Adipose tissue (tissue), 3 donors: Measurements from ENCODE around the gene NAA25. TPM values are rescaled to one million over a fixed set of nuclear protein-coding genes. Genes with fewer than 3 reads are reported as not detected.
"Not testable (repeated sequence)": the region's sequence is repeated elsewhere in the genome, so short reads cannot be mapped to it uniquely, and the experiment has no call there.

ENCODE experiments used
- H3K27ac ChIP-seq: one replicate; pipeline ENCODE4 v1.5.1; 2013; ENCODE audit warnings: low read depth, low read length
- WGBS, 3 donors: extraction: QIAGEN DNeasy Blood & Tissue Kit; methylation state at CpG; one replicate each; pipeline ENCODE4 v1.1.7; 2013; 5-methylcytosine and 5-hydroxymethylcytosine counted together
- polyA plus RNA-seq, 3 donors: library from polyadenylated mRNA; stranded (reverse); fragments of 200-250 nt; gene quantifications; one replicate each; pipeline ENCODE4 v1.2.3, GENCODE V29; 2013
- donor health status: healthy with polysubstance abuse.
- donor health status: Bipolar disorder and iron deficiency.
- donor health status: healthy.

NAA25 gene
- polyA plus RNA-seq, 3 donors = 4.0 to 6.5 (median 4.3) TPM

DNA sequence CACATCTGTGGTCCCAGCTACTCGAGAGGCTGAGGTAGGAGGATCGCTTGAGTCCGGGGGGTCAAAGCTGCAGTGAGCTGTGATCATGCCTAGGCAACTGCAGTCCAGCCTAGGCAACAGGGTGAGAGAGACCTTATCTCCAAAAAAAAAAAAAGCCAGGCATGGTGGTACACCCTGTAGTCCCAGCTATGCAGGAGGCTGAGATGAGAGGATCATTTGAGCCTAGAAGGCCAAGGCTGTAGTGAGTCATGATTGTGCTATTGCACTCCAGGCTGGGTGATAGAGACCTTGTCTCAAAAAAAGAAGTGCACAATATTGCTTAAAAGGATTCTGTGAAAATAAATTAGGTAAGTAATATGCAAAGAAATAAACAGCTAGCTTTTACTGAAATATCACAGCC is 17.0 kb downstream of the NAA25 start:
- 93 to 98% (median 95%) methylated on average over 3 of the region's 3 CpGs for WGBS, 3 donors
- no peak overlapping the region for H3K27ac ChIP-seq

DNA sequence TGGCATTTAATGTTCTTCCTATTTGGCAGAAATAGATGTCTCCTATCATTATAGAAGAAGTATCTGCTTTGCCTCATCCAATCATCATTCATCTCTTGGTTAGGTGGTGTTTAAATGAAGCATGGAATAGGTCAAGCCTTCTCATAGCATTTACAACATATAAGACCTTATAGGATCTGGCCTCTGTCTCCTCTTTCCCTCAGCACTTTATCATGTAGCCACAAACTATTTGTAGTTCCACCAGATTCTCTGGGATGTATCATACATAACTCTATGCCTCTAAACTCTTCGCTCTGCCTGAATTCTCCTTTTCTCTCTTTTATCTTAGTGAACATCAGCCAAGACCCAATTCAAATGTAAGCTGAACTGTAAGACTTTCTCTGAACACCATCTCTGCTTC is 20.7 kb downstream of the NAA25 start:
- WGBS, 3 donors = 81 to 98% (median 96%) methylated on average over 1 of the region's 1 CpG

GRCh38 chr12:112087055-112087850 is 21.3 kb downstream of the NAA25 start:
- WGBS, 3 donors = 90 to 96% (median 96%) methylated on average over 2 of the region's 2 CpGs
- H3K27ac ChIP-seq = no peak overlapping the region

More for the DNA sequence above, 20.7 kb downstream of the NAA25 start:
- no peak overlapping the region for H3K27ac ChIP-seq

DNA sequence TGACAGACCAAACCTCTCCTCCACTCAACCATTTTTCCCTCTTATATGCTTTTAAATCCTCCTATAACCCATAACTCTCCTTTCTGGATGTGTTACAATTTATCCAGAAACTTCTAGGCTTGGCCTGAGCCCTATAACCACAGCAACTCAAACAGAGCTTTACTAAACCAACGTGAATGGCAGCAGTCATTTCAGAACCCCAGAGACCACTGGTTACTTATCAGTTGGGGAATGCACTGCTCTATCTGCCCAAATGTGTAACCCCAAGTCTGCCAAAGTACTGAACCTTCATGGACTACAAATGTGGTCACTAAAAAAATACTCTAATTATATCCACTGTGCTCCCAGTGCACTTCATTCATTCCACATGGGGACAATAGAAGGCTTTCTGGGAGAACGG is 42.0 kb downstream of the NAA25 start:
- H3K27ac ChIP-seq = no peak overlapping the region
- WGBS, 3 donors = 79 to 87% (median 82%) methylated on average over 2 of the region's 2 CpGs

DNA sequence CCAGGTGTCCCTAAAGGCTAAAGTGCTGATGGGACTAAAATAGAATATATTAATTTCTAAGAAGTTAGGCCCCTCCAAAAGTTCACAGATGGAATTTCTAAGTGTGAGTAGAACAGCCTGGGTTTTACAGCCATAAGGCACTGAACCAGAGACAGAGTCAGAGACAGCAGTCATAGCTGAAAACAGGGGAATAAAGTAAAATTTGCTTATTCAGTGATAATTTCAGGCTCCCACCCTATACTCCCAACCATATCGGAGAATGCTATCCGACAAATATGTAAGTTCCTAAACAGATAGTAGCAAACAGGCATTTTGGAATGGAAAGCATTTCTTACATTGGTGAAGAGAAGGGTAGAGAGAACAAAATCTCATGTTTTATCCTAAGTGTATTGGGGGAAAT is 45.3 kb downstream of the NAA25 start:
- no peak overlapping the region for H3K27ac ChIP-seq
- 95 to 98% (median 96%) methylated on average over 2 of the region's 2 CpGs for WGBS, 3 donors

GRCh38 chr12:112061137-112061536 is 47.4 kb downstream of the NAA25 start:
- 59 to 96% (median 91%) methylated on average over 2 of the region's 2 CpGs for WGBS, 3 donors
- no peak overlapping the region for H3K27ac ChIP-seq

DNA sequence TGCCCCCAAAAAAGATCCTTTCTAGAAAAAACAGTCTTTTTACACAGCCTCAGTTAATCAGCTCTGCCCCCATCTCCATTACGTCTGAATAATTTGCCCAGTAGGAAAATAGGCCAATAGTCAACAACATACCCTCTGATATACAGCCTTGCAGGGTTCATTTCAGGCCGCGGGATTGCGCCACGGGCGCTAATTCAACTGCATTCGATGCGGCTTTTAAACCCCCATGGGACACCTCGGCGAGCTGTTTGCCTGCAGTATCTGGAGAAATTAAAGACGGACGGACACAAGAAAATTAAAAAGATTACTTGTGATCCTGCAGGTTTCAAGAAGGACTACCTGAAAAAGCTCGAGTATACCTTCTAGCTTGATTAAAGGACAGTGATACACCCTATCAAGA is 59.2 kb downstream of the NAA25 start:
- H3K27ac ChIP-seq = no peak overlapping the region
- WGBS, 3 donors = 91 to 93% (median 93%) methylated on average over 13 of the region's 13 CpGs

GRCh38 chr12:112046003-112046402 is 62.6 kb downstream of the NAA25 start:
- WGBS, 3 donors = 83 to 85% (median 84%) methylated on average over 4 of the region's 4 CpGs
- no peak overlapping the region for H3K27ac ChIP-seq

GRCh38 chr12:112036614-112037013 is 72.0 kb downstream of the NAA25 start:
- WGBS, 3 donors = 96 to 98% (median 97%) methylated on average over 12 of the region's 12 CpGs
- not testable (repeated sequence) for H3K27ac ChIP-seq

GRCh38 chr12:112035219-112035785 is 73.3 kb downstream of the NAA25 start:
- WGBS, 3 donors = 75 to 88% (median 86%) methylated on average over 4 of the region's 4 CpGs
- H3K27ac ChIP-seq = no peak overlapping the region

DNA sequence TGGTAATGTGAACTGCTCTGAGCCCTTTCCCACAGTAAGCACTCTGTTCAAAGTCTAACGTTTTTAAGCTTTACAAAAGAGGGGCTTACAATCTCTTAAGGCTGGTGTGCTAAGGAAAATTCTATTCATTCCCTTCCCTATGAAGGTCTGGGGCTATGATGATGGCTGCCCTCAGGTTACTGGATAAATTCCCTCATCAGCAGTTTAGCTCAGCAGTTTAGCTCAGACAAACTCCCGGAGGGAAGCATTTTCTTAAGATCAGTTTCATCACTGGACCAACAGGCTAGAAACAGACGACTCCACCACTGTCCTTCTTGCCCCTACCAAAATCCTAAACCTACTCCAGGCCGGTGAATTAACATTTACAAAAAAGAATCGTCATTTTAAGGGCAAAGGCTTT is 76.3 kb downstream of the NAA25 start:
- H3K27ac ChIP-seq = no peak overlapping the region
- WGBS, 3 donors = 85 to 89% (median 88%) methylated on average over 5 of the region's 5 CpGs

DNA sequence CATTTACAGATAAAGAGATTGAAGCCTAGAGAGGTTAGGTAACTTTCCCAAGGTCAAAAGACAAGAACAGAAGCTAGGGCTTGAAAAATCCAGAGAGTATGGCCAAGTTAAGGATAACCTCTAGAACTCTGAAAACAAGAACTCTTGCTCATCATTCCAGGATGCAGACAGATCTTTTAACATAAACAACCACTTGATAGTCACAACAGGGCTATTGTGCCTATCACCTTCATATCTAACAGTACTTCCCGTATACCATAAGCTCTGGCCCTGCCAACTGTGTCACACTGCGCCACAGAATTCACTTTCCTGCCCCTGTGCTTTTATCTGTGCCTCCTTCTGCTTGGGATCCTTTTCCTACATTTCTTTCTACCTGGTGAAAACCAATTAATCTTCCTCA is 77.1 kb downstream of the NAA25 start:
- H3K27ac ChIP-seq = no peak overlapping the region
- 73 to 90% (median 85%) methylated on average over 2 of the region's 2 CpGs for WGBS, 3 donors

- WGBS, 3 donors = 77 to 94% (median 79%) methylated on average over 2 of the region's 2 CpGs
- no peak overlapping the region for H3K27ac ChIP-seq
Observed at GRCh38 chr12:112029301-112029700, 79.3 kb downstream of the NAA25 start.

GRCh38 chr12:112025808-112026375 is 82.7 kb downstream of the NAA25 start:
- 70 to 82% (median 75%) methylated on average over 4 of the region's 4 CpGs for WGBS, 3 donors
- H3K27ac ChIP-seq = no peak overlapping the region

GRCh38 chr12:112023759-112024396 is 84.7 kb downstream of the NAA25 start:
- WGBS, 3 donors = 77 to 91% (median 87%) methylated on average over 4 of the region's 4 CpGs
- no peak overlapping the region for H3K27ac ChIP-seq

DNA sequence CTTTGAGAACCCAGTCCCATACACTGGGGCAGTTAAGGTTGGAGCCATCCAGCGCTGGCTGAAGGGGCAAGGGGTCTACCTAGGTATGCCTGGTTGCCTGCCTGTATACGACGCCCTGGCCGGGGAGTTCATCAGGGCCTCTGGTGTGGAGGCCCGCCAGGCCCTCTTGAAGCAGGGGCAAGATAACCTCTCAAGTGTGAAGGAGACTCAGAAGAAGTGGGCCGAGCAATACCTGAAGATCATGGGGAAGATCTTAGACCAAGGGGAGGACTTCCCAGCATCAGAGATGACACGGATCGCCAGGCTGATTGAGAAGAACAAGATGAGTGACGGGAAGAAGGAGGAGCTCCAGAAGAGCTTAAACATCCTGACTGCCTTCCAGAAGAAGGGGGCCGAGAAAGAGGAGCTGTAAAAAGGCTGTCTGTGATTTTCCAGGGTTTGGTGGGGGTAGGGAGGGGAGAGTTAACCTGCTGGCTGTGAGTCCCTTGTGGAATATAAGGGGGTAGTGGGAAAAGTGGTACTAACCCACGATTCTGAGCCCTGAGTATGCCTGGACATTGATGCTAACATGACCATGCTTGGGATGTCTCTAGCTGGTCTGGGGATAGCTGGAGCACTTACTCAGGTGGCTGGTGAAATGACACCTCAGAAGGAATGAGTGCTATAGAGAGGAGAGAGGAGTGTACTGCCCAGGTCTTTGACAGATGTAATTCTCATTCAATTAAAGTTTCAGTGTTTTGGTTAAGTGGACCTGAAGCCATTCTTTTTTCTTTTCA is 86.2 kb downstream of the NAA25 start:
- WGBS, 3 donors = 88 to 92% (median 90%) methylated on average over 11 of the region's 11 CpGs
- no peak overlapping the region for H3K27ac ChIP-seq

DNA sequence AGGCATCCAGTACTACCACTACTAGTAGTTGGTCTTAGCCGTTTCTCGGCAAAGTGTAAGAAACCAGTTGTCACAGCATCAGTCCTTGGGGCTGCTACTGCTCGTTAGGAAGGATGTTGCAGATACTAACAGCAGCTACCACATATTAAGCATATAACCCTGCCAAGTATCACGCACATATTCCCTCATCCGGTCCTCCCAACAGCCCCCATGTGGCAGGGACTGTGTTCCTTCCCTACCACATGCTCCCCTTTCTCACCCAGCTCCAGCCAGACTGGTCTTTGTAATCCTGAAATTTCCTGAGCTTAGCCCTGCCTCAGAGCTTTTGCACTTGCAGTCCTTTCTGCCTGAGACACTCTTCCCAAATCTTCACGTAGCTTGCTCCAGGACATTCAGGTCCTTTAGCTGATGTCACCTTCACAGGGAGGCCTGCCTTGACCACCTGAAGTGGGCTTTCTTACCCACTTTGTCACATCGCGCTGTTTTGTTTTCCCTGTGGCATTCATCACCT is 87.6 kb downstream of the NAA25 start:
- WGBS, 3 donors = 88 to 89% (median 88%) methylated on average over 8 of the region's 8 CpGs

GRCh38 chr12:112018571-112019237 is 89.9 kb downstream of the NAA25 start:
- no peak overlapping the region for H3K27ac ChIP-seq
- WGBS, 3 donors = 68 to 79% (median 78%) methylated on average over 2 of the region's 2 CpGs

More for the DNA sequence above, 87.6 kb downstream of the NAA25 start:
- no peak overlapping the region for H3K27ac ChIP-seq
